NCI-H2196 (cell line): ENCODE results near the gene TBC1D4.
"Not testable (repeated sequence)": the region's sequence is repeated elsewhere in the genome, so short reads cannot be mapped to it uniquely, and the experiment has no call there.

ENCODE experiments used
- DNase-seq: peaks from one replicate; lab custom pipeline; 2025; ENCODE audit not compliant: unreplicated experiment; lab: John Stamatoyannopoulos, UW

Gene TBC1D4

GRCh38 chr13:75329097-75329496 lies 152.9 kb downstream of the TBC1D4 start:
- DNase-seq = no peak

GRCh38 chr13:75327135-75327510 lies 154.8 kb downstream of the TBC1D4 start:
- DNase-seq = no peak

DNA sequence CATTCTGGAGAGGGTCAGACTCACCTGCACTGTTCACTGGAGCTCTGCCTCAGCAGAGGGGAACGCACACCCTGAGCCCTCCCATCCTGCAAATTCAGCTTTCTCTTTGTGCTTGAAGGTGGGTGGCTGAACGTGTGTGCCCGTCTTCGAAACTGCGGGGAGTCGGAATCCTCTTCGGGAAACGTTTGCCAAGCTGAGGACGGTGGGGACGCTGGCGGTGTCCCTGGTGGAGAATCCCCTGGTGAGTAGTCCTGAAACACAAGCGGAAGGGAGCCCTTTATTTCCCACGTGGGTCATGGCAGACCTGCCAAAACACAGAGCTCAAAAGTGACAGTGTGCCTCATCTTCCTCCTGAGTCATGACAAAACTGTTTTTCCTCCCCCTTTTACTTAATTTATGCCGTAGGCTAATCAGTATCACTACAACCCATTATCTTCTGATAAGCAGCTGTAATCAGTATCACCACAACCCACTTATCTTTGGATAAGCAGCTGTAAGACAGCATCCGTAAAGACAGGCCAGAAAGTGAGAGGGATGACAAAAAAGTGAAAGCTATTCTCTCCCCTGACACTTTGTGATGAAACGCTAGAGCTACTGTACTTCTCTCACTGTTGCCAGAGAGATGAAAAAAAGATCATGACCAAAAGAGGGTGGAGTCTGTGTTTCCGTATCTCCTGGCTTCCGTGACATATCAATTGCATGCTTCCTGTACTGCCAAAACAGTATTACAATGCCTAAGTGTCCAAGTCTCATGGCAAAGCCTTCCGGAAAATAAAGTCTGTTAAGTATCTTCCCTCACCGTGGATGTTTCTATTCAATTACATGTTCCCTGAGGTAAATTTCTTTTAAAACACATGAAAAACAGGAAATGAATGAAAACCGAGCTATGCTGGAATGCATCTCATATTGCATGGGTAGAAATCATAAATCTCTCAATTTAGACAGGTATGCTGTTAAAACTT lies 155.5 kb downstream of the TBC1D4 start:
- DNase-seq = no peak

- DNase-seq = no peak
These were observed 156.3 kb downstream of the TBC1D4 start for GRCh38 chr13:75325711-75326110.

DNA sequence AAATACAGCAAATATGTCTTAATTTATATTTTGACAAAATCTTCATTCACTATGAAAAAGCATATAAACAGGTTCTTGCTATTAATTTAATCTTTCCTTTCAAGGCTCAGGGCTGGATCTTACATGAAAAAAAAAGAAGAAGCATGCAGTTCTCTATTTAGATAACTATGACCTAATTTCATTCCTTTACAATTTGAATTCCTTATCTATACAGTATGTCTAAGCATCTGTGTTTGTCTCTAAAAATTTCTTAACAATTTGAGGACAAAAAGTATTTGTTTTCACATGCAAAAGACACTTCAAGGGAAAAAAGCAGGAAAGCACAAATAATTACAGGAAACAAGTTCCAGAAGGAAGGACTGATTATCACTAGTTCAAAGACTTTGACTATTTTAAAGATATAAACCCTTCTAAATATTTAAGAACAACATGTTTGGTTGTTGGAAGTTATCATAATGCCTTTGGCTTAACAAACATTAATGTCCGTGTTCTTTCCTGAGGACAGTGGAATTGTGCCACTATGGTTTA lies 157.5 kb downstream of the TBC1D4 start:
- DNase-seq = no peak

GRCh38 chr13:75321084-75321483 lies 160.9 kb downstream of the TBC1D4 start:
- DNase-seq = no peak

GRCh38 chr13:75319254-75319653 lies 162.7 kb downstream of the TBC1D4 start:
- DNase-seq = no peak

- no peak for DNase-seq
These were observed 163.7 kb downstream of the TBC1D4 start for GRCh38 chr13:75318138-75318833.

DNA sequence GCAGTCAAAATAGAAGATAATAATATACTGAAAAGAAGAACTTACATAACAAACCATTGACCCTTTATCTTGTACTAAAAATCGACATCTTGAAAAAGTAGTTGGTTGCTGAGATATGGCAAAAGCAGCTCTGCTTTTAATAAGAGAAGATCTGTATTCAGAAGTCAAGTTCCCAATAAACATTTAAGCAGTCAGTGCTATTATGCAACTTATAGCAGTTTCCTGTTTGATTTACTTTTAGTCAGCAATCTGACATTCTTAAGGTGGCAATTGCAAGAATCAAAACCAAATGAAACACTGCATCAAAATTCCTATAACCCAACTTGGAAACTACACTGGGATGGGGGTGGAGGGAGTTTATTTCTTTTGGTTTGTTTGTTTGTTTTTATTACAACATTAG lies 165.5 kb downstream of the TBC1D4 start:
- no peak for DNase-seq

GRCh38 chr13:75312884-75313520 lies 169.0 kb downstream of the TBC1D4 start:
- DNase-seq = no peak

DNA sequence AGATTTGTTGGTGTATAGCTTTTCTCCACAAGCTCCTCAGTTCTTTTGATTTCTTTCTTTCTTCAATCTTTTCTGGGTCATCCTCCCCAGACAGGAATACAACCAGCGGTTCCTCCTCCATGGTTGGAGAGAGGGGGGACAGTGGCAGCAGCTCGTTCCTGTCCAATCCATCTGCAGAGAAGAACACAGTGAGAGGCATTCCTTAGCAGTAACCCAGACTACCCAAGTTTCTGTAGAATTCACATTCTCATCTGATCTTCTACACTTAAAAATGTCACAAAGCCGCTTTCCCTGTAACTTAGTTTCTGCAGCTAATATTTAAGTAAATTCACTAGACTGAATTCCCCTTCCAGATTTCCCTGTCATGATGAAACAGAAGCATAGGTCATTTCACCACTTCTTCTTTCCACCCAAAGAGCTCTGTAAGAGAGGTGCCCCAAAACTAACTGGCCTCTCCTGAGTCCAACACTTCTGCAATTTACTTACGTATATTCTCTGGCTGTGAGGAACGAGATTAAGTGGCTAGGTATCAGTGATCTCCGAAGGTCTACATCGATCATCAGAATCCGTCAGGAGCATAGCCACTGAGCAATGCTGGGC lies 171.9 kb downstream of the TBC1D4 start:
- no peak for DNase-seq

DNA sequence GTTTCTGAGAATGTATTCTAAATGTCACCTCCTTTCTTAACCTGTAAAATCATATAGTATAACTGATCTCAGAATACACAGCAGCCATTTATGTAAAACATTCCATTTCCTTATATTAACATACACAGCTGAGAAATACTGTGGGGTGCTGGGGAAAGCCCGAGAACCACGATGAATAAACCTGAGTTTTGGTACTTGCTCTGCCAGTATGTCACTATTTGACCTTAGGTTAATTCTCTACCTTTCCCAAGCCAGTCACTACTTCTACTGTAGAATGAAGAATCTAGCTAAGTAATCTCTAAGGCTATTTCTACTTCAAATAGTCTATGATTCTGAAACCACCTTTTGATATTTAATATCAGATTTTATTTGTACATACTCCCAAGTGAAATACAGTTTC lies 173.7 kb downstream of the TBC1D4 start:
- DNase-seq = no peak

- DNase-seq = no peak
These were observed 174.5 kb downstream of the TBC1D4 start for GRCh38 chr13:75307370-75307949.

DNA sequence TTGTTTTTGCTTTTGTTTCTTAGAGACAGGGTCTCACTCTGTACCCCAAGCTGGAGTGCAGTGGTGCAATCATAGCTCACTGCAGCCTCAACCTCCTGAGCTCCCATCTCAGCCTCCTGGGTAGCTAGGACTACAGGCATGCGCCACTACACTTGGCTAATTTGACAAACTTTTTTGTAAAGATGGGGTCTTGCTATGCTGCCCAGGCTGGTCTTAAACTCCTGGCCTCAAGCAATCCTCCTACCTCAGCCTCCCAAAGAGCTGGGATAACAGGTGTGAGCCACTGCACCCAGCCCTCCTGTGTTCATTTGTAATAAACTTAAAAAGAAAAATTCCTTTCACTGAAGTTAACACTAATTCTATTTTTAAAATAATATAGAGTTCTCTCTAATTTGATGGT lies 175.0 kb downstream of the TBC1D4 start:
- not testable (repeated sequence) for DNase-seq

DNA sequence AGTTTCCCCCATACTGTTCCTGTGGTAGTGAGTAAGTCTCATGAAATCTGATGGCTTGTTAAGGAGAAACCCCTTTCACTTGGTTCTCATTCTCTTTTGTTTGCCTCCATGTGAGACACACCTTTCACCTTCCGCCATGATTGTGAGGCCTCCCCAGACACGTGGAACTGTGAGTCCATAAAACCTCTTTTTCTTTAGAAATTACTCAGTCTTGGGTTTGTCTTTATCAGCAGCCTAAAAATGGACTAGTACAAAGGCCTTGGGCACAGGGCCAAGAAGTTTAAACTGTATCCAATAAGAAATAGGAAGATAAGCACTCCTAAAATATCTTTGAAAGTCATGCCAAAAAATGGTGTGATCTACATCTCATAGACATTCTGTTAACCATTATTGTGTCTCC lies 176.9 kb downstream of the TBC1D4 start:
- DNase-seq = no peak

DNA sequence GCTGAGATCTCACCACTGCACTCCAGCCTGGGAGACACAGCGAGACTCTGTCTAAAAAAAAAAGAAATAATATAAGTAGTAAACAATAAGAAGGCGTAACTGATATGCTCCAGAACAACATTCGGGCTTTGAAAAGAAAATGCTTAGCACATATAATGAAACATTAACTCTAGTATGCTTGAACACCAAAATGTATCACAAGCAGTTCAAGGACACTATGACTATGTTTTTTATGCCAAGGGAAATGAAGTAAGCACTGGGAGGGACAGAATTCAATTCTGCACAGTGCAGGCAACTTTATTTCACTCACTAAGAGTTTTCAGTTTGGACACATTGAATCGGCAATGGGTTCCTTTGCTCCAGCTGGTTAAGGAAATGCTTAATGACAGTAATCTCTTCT lies 178.7 kb downstream of the TBC1D4 start:
- DNase-seq = no peak

DNA sequence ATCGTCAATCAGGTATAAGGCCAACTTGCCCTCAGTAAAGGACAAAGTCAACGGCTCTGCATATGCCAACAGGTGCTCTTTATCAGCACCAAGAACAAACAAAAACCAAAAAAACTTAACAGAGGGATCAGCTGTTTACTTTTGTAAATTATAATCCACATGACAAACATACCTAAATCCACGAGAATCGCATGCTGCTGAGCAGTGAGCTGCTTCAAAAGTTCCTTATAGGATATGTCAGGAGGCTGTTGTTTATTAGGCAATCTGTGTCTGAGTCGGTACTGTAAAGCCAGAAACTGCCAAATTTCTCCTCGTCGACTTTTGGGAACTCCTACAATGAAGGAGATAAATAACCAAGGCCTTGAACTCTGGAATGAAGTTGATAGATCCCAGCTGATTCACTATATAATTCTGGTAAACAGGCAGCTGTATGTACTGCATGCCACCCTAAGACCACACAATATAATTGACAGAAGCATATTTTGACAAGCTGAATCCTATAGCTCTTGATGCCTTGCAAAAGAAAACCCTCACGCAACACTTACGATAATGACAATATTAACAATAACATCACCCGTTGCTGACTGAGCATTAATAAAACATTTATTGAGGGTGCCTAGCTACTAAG lies 179.8 kb downstream of the TBC1D4 start:
- DNase-seq = no peak

DNA sequence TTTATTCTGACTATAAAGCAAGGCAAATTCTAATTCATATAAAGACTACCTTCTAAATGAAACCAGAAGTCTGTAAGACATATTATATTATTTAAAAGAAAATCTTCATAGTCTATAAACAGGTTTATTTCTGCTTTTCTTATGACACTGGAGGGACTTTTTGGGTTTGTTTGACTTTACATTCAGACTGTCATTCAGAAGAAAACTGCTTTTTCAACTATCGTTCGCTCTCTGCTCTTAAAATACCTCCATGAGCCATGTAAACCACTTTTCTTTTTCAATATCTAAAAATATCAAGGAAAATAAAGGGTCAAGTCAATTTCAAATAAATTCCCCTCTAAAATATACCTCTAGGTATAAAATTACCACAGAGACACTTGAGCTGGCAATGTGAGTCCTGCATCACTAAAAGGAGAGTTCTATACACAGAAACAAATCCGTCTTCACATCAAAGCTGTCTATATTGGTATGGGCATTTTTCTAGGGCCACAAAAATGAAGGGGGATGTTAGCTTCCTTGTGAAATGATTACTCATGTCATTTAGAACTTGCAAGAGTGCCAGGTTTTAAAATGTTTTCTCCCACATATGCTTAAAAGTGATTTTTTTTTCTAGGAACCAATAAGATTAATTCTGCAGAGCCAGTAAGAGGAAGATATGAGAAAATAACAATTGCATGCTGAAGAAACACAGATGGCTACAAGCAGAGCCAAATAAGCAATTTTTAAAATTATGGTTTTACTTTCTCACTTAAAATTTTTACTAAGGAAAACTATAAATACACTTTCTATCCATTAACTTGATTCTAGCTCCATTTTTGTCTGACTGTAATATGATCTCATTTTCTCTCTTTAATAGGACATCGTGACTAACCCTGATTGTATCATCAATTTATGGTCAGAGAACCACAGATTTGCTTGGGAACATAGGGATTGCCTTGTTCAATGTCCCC lies 181.8 kb downstream of the TBC1D4 start:
- no peak for DNase-seq

DNA sequence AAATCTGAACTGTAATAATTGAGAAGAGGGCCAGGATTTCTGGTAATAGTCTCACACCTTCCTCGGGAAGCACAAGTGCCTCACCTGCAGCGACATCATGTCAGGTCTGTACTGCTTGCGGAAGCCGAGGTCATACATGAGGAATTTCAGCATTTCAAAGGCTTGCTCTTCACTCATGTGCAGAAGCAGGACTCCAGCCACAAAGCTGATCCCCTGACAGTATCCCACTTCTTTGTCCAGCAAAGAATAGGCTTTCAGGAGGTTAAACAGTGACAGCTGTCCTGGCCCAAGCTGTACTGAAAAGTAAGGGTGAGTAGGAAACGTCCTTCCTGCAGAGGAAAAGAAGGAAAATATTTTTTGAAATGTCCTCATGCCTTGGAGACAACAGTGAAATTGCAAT lies 182.7 kb downstream of the TBC1D4 start:
- no peak for DNase-seq
